Keratinocyte (primary cell): ENCODE results near the gene RACGAP1. TPM values are rescaled to one million over a fixed set of nuclear protein-coding genes. Genes with fewer than 3 reads are reported as not detected.

Experiments used
- DNase-seq: peaks from one replicate; pipeline ENCODE4 v3.0.0-alpha.2; 2011; ENCODE audit warnings: low read depth, missing footprints, low spot score
- FAIRE-seq: peaks from 2 replicates; lab custom pipeline; 2011; peaks lifted over from hg19 to GRCh38; lab: Jason Lieb, UNC
- H2AFZ ChIP-seq: 2 replicates; pipeline ENCODE4 v1.6.0; 2012; ENCODE audit warnings: low read length, control low read depth, inconsistent platforms; ENCODE audit not compliant: control insufficient read depth
- H3K27ac ChIP-seq: 2 replicates; pipeline ENCODE4 v1.5.1; 2011; ENCODE audit warnings: low read length; ENCODE audit not compliant: control insufficient read depth, insufficient read depth
- H3K27me3 ChIP-seq: 3 replicates; pipeline ENCODE4 v1.6.0; 2011; ENCODE audit warnings: low read length; ENCODE audit not compliant: control insufficient read depth, insufficient read depth; ENCODE audit errors: extremely low read depth
- H3K36me3 ChIP-seq, 2 experiments: 2 replicates in 1 of 2; 3 replicates in 1 of 2; pipeline ENCODE4 v1.5.1; 2011; ENCODE audit warnings: low read length in 2 of 2, mild to moderate bottlenecking in 1 of 2; ENCODE audit not compliant: control insufficient read depth in 2 of 2, insufficient read depth in 2 of 2; ENCODE audit errors: extremely low read depth in 1 of 2
- H3K4me1 ChIP-seq: 3 replicates; pipeline ENCODE4 v1.5.1; 2011; ENCODE audit warnings: low read length; ENCODE audit not compliant: control insufficient read depth, insufficient read depth; ENCODE audit errors: extremely low read depth
- H3K4me2 ChIP-seq: 3 replicates; pipeline ENCODE4 v1.6.0; 2011; ENCODE audit warnings: low read depth, low read length; ENCODE audit not compliant: control insufficient read depth, insufficient read depth; ENCODE audit errors: extremely low read depth
- H3K4me3 ChIP-seq, 3 experiments: fragments of 200-600 bp in 1 of 3; sonication (generic) in 1 of 3; 2 replicates in 2 of 3; 3 replicates in 1 of 3; pipeline ENCODE4 v1.5.1; 2011 to 2016; ENCODE audit warnings: low read length in 3 of 3, mild to moderate bottlenecking in 3 of 3, control low read depth in 2 of 3, inconsistent platforms in 1 of 3, low read depth in 1 of 3, mixed read lengths in 1 of 3, mixed run types in 1 of 3, moderate library complexity in 1 of 3; ENCODE audit not compliant: control insufficient read depth in 2 of 3, insufficient read depth in 2 of 3; ENCODE audit errors: extremely low read depth in 1 of 3
- H3K79me2 ChIP-seq: 2 replicates; pipeline ENCODE4 v1.6.0; 2012; ENCODE audit warnings: low read length; ENCODE audit not compliant: control insufficient read depth, insufficient read depth
- H3K9ac ChIP-seq: 3 replicates; pipeline ENCODE4 v1.6.0; 2011; ENCODE audit warnings: low read length; ENCODE audit not compliant: control insufficient read depth, insufficient read depth; ENCODE audit errors: extremely low read depth
- H3K9me1 ChIP-seq: 3 replicates; pipeline ENCODE4 v1.6.0; 2011; ENCODE audit warnings: low read length; ENCODE audit not compliant: control insufficient read depth, insufficient read depth; ENCODE audit errors: extremely low read depth
- H3K9me3 ChIP-seq: 2 replicates; pipeline ENCODE4 v1.5.1; 2012; ENCODE audit warnings: low read depth, low read length; ENCODE audit not compliant: control insufficient read depth
- H4K20me1 ChIP-seq: 3 replicates; pipeline ENCODE4 v1.6.0; 2011; ENCODE audit warnings: low read length; ENCODE audit not compliant: control insufficient read depth, insufficient read depth; ENCODE audit errors: extremely low read depth
- EZH2 ChIP-seq: IDR thresholded peaks from one replicate; pipeline ENCODE4 v1.6.1; 2012; ENCODE audit warnings: inconsistent platforms, mild to moderate bottlenecking, low read length, moderate library complexity
- dilution Hi-C: fragments of 300-500 bp; cut with MboI; formaldehyde crosslinking; loops from one replicate; pipeline ENCODE4 v1.7.0; 2020; ENCODE audit warnings: low sequenced_read_pairs; ENCODE audit not compliant: extremely low pct_ligation_motif_present
- polyA plus RNA-seq, 5 experiments: library from polyadenylated mRNA; depleted of rRNA in 3 of 5; stranded (reverse) in 3 of 5; stranded (forward) in 1 of 5; unstranded in 1 of 5; fragments of >200 nt; gene quantifications; 1 replicate in 1 of 5; 2 replicates in 3 of 5; 3 replicates in 1 of 5; pipeline versions ENCODE4 v1.2.1 to v1.2.3, GENCODE V29; 2011 to 2012; ENCODE audit warnings: missing spikeins in 2 of 5, low read depth in 1 of 5, low replicate concordance in 1 of 5
- TF ChIP-seq, protein P1 (sequence below), 3 experiments: IDR thresholded peaks in 1 of 3; conservative IDR thresholded peaks in 1 of 3; optimal IDR thresholded peaks in 1 of 3; 2 replicates in 2 of 3; 3 replicates in 1 of 3; pipeline versions ENCODE3 to v1.5.1; 2011; ENCODE audit warnings: low read length in 3 of 3, mild to moderate bottlenecking in 3 of 3, moderate library complexity in 2 of 3, control low read depth in 1 of 3, inconsistent platforms in 1 of 3; ENCODE audit not compliant: insufficient read depth in 2 of 3; ENCODE audit errors: extremely low read depth in 1 of 3

Gene RACGAP1
- polyA plus RNA-seq, 1 donor (not counting 4 experiments of a cell fraction or from before 2014, with no cell fraction given) = 57.1 TPM

GRCh38 chr12:50065726-50066310 is 40.5 kb upstream of the RACGAP1 start:
- dilution Hi-C loops = loop anchor here (10.0 to 25.0 kb wide), 2 partner anchors 61 to 204 kb away; no protein-coding TSS in a partner anchor
- no peak for FAIRE-seq
- no peaks in the 10 kb centered on the region for H3K9me1 ChIP-seq
- DNase-seq = no peak
- H3K4me2 ChIP-seq = no peak overlapping the region
- no peak overlapping the region for H3K4me3 ChIP-seq
- no peak overlapping the region for H3K9ac ChIP-seq
- no peaks in the 10 kb centered on the region for H3K27me3 ChIP-seq
- H3K36me3 ChIP-seq = peaks cover 0 to 1% of the 10 kb centered on the region in 2 experiments
- no peak overlapping the region for H3K27ac ChIP-seq
- no peak for TF ChIP-seq EZH2
- TF ChIP-seq, protein P1, sequence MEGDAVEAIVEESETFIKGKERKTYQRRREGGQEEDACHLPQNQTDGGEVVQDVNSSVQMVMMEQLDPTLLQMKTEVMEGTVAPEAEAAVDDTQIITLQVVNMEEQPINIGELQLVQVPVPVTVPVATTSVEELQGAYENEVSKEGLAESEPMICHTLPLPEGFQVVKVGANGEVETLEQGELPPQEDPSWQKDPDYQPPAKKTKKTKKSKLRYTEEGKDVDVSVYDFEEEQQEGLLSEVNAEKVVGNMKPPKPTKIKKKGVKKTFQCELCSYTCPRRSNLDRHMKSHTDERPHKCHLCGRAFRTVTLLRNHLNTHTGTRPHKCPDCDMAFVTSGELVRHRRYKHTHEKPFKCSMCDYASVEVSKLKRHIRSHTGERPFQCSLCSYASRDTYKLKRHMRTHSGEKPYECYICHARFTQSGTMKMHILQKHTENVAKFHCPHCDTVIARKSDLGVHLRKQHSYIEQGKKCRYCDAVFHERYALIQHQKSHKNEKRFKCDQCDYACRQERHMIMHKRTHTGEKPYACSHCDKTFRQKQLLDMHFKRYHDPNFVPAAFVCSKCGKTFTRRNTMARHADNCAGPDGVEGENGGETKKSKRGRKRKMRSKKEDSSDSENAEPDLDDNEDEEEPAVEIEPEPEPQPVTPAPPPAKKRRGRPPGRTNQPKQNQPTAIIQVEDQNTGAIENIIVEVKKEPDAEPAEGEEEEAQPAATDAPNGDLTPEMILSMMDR (optimal IDR thresholded peaks at IDR 0.05 in 1 of 3, IDR thresholded peaks at IDR 0.05 in 1 of 3, conservative IDR thresholded peaks at IDR 0.05 in 1 of 3; ENCODE audit: extremely low read depth in 1 of 3, insufficient read depth in 2 of 3, low read length in 3 of 3) = no peak
- H4K20me1 ChIP-seq = no peaks in the 10 kb centered on the region
- no peaks in the 10 kb centered on the region for H3K79me2 ChIP-seq
- no peaks in the 10 kb centered on the region for H3K9me3 ChIP-seq
- peaks cover 11% of the 10 kb centered on the region for H3K4me1 ChIP-seq
- H2AFZ ChIP-seq = no peak overlapping the region

GRCh38 chr12:50062728-50063460 is 37.6 kb upstream of the RACGAP1 start:
- H3K4me1 ChIP-seq = peaks cover 8% of the 10 kb centered on the region
- no peak overlapping the region for H3K4me3 ChIP-seq
- no peaks in the 10 kb centered on the region for H4K20me1 ChIP-seq
- TF ChIP-seq, protein P1 (optimal IDR thresholded peaks at IDR 0.05 in 1 of 3, IDR thresholded peaks at IDR 0.05 in 1 of 3, conservative IDR thresholded peaks at IDR 0.05 in 1 of 3; ENCODE audit: extremely low read depth in 1 of 3, insufficient read depth in 2 of 3, low read length in 3 of 3) = no peak
- TF ChIP-seq EZH2 = no peak
- DNase-seq (no peak), FAIRE-seq (no peak)
- H3K36me3 ChIP-seq = peaks cover 0 to 1% of the 10 kb centered on the region in 2 experiments
- no peaks in the 10 kb centered on the region for H3K27me3 ChIP-seq
- H3K27ac ChIP-seq = no peak overlapping the region
- H3K9me3 ChIP-seq = no peaks in the 10 kb centered on the region
- H2AFZ ChIP-seq = no peak overlapping the region
- no peaks in the 10 kb centered on the region for H3K9me1 ChIP-seq
- no peak overlapping the region for H3K4me2 ChIP-seq
- H3K79me2 ChIP-seq = no peaks in the 10 kb centered on the region
- dilution Hi-C loops = loop anchor here (10.0 to 25.0 kb wide), 2 partner anchors 58 to 201 kb away; no protein-coding TSS in a partner anchor
- no peak overlapping the region for H3K9ac ChIP-seq
